Astrocyte of the cerebellum (primary cell): ENCODE results near the gene CELA3B.
"Not testable (repeated sequence)": the region's sequence is repeated elsewhere in the genome, so short reads cannot be mapped to it uniquely, and the experiment has no call there.

Source experiments
- DNase-seq: peaks from one replicate; pipeline ENCODE4 v3.0.0-alpha.2; 2011; ENCODE audit warnings: low read depth
- H3K4me3 ChIP-seq: 2 replicates; pipeline ENCODE4 v1.5.1; 2011; ENCODE audit warnings: mild to moderate bottlenecking, low read depth, low read length, moderate library complexity
- CTCF ChIP-seq: IDR thresholded peaks from 2 replicates; pipeline ENCODE4 v1.5.1; 2012; ENCODE audit warnings: low read length, low read depth, moderate library complexity, mild to moderate bottlenecking; ENCODE audit errors: missing control alignments
- in situ Hi-C: cut with HindIII; loops from 2 replicates; pipeline ENCODE4 v1.10.0; 2017; ENCODE audit warnings: low sequenced_read_pairs

Gene CELA3B

DNA sequence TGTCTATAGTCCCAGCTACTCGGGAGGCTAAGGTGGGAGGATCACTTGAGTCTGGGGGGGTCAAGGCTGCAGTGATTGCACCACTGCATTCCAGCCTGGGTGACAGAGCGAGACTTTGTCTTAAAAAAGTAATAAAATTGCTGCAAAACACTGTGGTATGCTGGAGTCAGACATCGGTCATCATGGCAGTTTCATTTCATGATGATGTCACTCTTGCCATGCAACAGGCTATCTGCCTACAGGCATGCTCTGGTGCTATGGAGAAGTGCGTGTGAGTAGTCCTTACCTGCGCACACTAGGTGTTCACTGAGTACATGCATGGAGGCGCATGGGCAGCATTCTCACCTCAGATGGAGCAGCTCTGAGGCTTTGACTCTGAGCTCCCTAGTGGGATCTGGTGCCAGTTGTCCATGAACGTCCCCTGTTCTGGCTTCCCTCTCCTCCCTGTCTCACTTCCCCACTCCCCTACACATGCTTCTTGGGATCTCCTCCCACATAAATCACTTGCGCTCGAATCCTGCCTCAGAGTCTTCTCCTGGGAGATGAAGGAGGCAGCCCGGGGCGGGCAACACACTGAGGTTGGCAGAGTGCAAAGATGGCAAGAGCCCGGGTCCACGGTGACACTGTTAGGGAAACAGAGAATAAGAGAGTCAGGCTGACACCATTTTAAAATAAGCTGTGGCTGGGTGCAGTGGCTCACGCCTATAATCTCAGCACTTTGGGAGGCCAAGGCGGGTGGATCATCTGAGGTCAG lies 10.4 kb upstream of the CELA3B start:
- no peak for TF ChIP-seq CTCF
- H3K4me3 ChIP-seq, result no peak overlapping the region
- DNase-seq, result no peak
- in situ Hi-C loops, result loop anchor here (10.0 kb wide), 1 partner anchor 242 kb away; no protein-coding TSS in a partner anchor

DNA sequence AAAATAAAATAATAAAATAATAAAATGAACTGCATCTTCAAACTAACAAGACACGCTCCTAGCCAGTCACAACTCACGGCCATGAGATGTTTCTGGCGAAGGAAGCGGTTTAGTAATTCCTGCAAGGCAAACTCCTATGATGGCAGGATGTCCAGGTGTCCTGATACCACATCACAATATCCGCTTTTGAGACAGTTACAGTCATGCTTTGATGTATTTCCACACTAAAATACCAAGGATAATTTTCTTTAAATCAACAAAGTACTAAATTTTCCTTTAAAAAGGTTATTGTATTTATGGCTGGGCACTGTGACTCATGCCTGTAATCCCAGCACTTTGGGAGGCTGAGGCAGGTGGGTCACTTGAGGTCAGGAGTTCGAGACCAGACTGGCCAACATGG lies 9.6 kb upstream of the CELA3B start:
- DNase-seq, H3K4me3 ChIP-seq: not testable (repeated sequence)
- in situ Hi-C loops, result loop anchor here (10.0 kb wide), 1 partner anchor 242 kb away; no protein-coding TSS in a partner anchor

- in situ Hi-C loops, result loop anchor here (10.0 kb wide), 1 partner anchor 244 kb away; no protein-coding TSS in a partner anchor
- not testable (repeated sequence) for DNase-seq, H3K4me3 ChIP-seq
Measured at GRCh38 chr1:21969066-21969465, 7.8 kb upstream of the CELA3B start.

GRCh38 chr1:21970523-21970922 lies 6.3 kb upstream of the CELA3B start:
- H3K4me3 ChIP-seq, in situ Hi-C loops, DNase-seq: not testable (repeated sequence)

- in situ Hi-C loops, DNase-seq, H3K4me3 ChIP-seq: not testable (repeated sequence)
Measured at GRCh38 chr1:21972973-21973441, 3.8 kb upstream of the CELA3B start.

- DNase-seq, in situ Hi-C loops, H3K4me3 ChIP-seq: not testable (repeated sequence)
Measured at GRCh38 chr1:21973948-21974347, 2.9 kb upstream of the CELA3B start.

- H3K4me3 ChIP-seq, DNase-seq, in situ Hi-C loops: not testable (repeated sequence)
Measured at GRCh38 chr1:21974699-21975098, 2.1 kb upstream of the CELA3B start.

- DNase-seq, in situ Hi-C loops, H3K4me3 ChIP-seq: not testable (repeated sequence)
Measured at GRCh38 chr1:21975296-21975695, 1.5 kb upstream of the CELA3B start.

- in situ Hi-C loops, H3K4me3 ChIP-seq, DNase-seq: not testable (repeated sequence)
Measured at GRCh38 chr1:21978209-21978608, 1.4 kb downstream of the CELA3B start.

DNA sequence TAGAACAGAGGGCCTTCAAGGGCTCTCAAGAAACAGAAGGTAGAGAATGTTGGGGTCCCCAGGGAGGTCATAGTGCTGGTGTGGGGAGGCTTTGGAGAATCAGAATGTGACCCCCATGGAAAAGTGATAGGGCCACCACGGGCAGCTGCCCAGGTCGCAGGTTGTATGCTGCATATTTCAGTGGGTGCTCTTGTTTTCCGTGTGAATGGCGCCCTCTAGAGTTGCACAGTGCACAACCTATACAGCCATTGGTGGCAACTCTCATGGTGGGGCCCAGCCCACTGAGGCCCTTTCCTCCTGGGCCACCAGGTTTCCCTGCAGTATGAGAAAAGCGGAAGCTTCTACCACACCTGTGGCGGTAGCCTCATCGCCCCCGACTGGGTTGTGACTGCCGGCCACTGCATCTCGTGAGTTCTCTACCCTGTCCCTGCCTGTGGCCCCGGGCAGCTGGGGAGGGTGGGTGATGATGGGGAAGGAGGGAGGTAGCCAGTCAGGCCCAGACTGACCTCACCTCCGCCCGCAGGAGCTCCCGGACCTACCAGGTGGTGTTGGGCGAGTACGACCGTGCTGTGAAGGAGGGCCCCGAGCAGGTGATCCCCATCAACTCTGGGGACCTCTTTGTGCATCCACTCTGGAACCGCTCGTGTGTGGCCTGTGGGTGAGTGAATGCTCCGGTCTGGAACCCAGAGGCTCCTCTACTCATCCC lies 3.8 kb downstream of the CELA3B start:
- H3K4me3 ChIP-seq, in situ Hi-C loops, DNase-seq: not testable (repeated sequence)

DNA sequence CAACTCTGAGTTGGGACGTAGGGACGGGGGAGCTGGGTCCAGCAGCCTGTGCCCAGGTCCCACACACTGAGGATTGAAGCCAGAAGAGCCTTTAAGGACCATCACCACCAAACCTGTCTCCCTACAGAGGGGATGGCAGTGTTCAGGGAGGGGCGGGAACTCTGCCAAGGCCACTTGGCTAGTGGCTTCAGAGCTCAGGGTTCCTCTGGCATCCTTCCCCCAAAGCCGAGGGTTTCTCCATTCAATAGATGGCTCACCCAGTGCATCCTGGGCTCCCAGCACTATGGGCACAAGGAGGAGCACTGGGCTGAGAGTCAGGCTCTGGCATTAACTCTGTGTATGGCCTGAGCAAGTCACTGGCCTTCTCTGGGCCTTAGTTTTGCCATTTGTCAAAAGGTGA lies 4.4 kb downstream of the CELA3B start:
- H3K4me3 ChIP-seq, in situ Hi-C loops, DNase-seq: not testable (repeated sequence)

GRCh38 chr1:21982122-21982521 lies 5.3 kb downstream of the CELA3B start:
- in situ Hi-C loops, result not testable (repeated sequence)

GRCh38 chr1:21983539-21983938 lies 6.7 kb downstream of the CELA3B start:
- DNase-seq, H3K4me3 ChIP-seq, in situ Hi-C loops: not testable (repeated sequence)

More at GRCh38 chr1:21982122-21982521, 5.3 kb downstream of the CELA3B start:
- not testable (repeated sequence) for DNase-seq, H3K4me3 ChIP-seq

DNA sequence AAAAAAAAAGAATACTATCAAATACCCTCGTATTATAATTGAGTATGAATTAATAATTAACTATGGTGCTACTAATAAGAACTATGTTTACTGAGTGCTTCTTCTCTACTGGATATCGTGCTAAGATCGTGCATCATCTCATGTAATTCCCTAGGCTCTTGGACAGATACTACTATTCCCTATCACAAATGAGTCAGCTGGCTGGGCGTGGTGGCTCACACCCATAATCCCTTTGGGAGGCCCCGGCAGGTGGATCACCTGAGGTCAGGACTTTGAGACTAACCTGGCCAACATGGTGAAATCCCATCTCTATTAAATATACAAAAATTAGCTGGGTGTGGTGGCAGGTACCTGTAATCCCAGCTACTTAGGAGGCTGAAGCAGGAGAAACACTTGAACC lies 9.1 kb downstream of the CELA3B start:
- in situ Hi-C loops, H3K4me3 ChIP-seq, DNase-seq: not testable (repeated sequence)

GRCh38 chr1:21986386-21986785 lies 9.6 kb downstream of the CELA3B start:
- DNase-seq, H3K4me3 ChIP-seq, in situ Hi-C loops: not testable (repeated sequence)

DNA sequence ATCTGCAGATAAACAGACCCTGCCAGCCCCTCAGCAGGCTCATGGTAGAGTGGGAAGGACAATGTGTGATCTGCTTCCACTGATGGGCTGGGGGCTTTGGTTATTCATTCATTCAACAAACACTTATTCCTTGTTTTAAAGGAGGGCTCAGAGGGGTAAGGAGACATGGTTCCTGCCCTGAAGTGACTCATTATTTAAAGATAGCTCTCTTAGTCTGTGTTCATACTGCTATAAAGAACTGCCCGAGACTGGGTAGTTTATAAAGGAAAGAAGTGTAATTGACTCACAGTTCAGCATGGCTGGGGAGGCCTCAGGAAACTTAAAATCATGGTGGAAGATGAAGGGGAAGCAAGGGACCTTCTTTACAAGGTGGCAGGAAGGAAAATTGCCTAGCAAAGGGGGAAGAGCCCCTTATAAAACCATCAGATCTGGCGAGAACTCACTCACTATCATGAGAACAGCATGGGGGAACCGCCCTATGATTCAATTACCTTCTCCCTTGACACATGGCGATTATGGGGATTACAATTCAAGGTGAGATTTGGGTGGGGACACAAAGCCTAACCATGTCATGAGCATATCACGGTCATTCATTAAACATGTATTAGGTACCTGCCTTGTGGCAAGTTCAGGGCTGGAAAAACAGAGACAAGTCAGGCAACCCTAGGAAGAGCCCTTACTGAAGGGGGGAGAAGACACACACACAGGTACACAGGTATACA lies 13.0 kb downstream of the CELA3B start:
- H3K4me3 ChIP-seq, in situ Hi-C loops, DNase-seq: not testable (repeated sequence)
